GM12892 (cell line): ENCODE results near the gene ATP8A1.

Experiments
- DNase-seq: peaks from one replicate; pipeline ENCODE4 v3.0.0; 2011; ENCODE audit not compliant: insufficient read length
- FAIRE-seq: peaks from 2 replicates; lab custom pipeline; 2011; peaks lifted over from hg19 to GRCh38; lab: Jason Lieb, UNC
- POLR2A ChIP-seq: IDR thresholded peaks from 2 replicates; pipeline ENCODE4 v1.6.1; 2011; ENCODE audit warnings: low read depth, low read length, control low read depth
- POLR2AphosphoS5 ChIP-seq: IDR thresholded peaks from 2 replicates; pipeline ENCODE4 v1.6.1; 2011; ENCODE audit warnings: low read depth, low read length, control low read depth
- TAF1 ChIP-seq: IDR thresholded peaks from 2 replicates; pipeline ENCODE4 v1.6.1; 2011; ENCODE audit warnings: low read depth, mild to moderate bottlenecking, control low read depth, low read length, borderline replicate concordance

ATP8A1 gene

GRCh38 chr4:42633605-42634388 lies 23.1 kb downstream of the ATP8A1 start:
- FAIRE-seq = peak; percentile 95
- no peak for DNase-seq
- no peak for TF ChIP-seq TAF1
- TF ChIP-seq POLR2AphosphoS5 = no peak
- TF ChIP-seq POLR2A = no peak

GRCh38 chr4:42632653-42633382 lies 24.1 kb downstream of the ATP8A1 start:
- FAIRE-seq (no peak), DNase-seq (no peak)
- TF ChIP-seq POLR2A = no peak
- TF ChIP-seq TAF1 = no peak
- TF ChIP-seq POLR2AphosphoS5 = no peak

- no peak for DNase-seq
- FAIRE-seq = no peak
- no peak for TF ChIP-seq TAF1
- TF ChIP-seq POLR2A = no peak
- no peak for TF ChIP-seq POLR2AphosphoS5
Observed at GRCh38 chr4:42630908-42631307, 26.0 kb downstream of the ATP8A1 start.

- DNase-seq = no peak
- TF ChIP-seq TAF1 = no peak
- no peak for TF ChIP-seq POLR2AphosphoS5
- TF ChIP-seq POLR2A = no peak
- FAIRE-seq = peak; percentile 54
Observed at GRCh38 chr4:42628740-42629139, 28.2 kb downstream of the ATP8A1 start.

GRCh38 chr4:42627885-42628646 lies 28.8 kb downstream of the ATP8A1 start:
- TF ChIP-seq TAF1 (0 out of 2 replicates have a peak, but pooled peaks have one; percentile 20), POLR2A (peak; percentile 66), POLR2AphosphoS5 (peak; percentile 78)
- FAIRE-seq (peak; percentile 99), DNase-seq (peak; percentile 15)

GRCh38 chr4:42626629-42627146 lies 30.2 kb downstream of the ATP8A1 start:
- TF ChIP-seq POLR2A (no peak), TAF1 (no peak), POLR2AphosphoS5 (no peak)
- DNase-seq = no peak
- FAIRE-seq = peak; percentile 78

- DNase-seq (no peak), FAIRE-seq (peak; percentile 87)
- TF ChIP-seq POLR2AphosphoS5 (no peak), TAF1 (no peak), POLR2A (no peak)
Observed at GRCh38 chr4:42625329-42625728, 31.6 kb downstream of the ATP8A1 start.

- FAIRE-seq = no peak
Observed at GRCh38 chr4:42624551-42624950, 32.4 kb downstream of the ATP8A1 start.

GRCh38 chr4:42618023-42618422 lies 38.9 kb downstream of the ATP8A1 start:
- FAIRE-seq = no peak
- DNase-seq = no peak
- TF ChIP-seq TAF1 (no peak), POLR2A (no peak), POLR2AphosphoS5 (no peak)

More at GRCh38 chr4:42624551-42624950, 32.4 kb downstream of the ATP8A1 start:
- no peak for DNase-seq
- no peak for TF ChIP-seq TAF1
- TF ChIP-seq POLR2AphosphoS5 = no peak
- TF ChIP-seq POLR2A = no peak

GRCh38 chr4:42617030-42617429 lies 39.9 kb downstream of the ATP8A1 start:
- no peak for TF ChIP-seq POLR2A
- TF ChIP-seq TAF1 = no peak
- TF ChIP-seq POLR2AphosphoS5 = no peak
- no peak for DNase-seq
- no peak for FAIRE-seq
